Measurements from ENCODE around the gene ZNF154.
"Not testable (repeated sequence)": the region's sequence is repeated elsewhere in the genome, so short reads cannot be mapped to it uniquely, and the experiment has no call there.

Gene ZNF154

GRCh38 chr19:57747472-57747807 lies 38.4 kb upstream of the ZNF154 start:
- POLR2A ChIA-PET = no interaction called here
- no peak for TF ChIP-seq BHLHE40 (IDR thresholded peaks at IDR 0.05; ENCODE audit: borderline replicate concordance)
- no peak for TF ChIP-seq FOXA1 (IDR thresholded peaks at IDR 0.05)
- no peak for TF ChIP-seq NFRKB (IDR thresholded peaks at IDR 0.05)
- no peak for TF ChIP-seq ZNF384 (IDR thresholded peaks at IDR 0.05)
- no peak for TF ChIP-seq SUZ12 (IDR thresholded peaks at IDR 0.05)
- no peak for TF ChIP-seq CTBP1 (IDR thresholded peaks at IDR 0.05; ENCODE audit: borderline replicate concordance)
- DNase-seq (ENCODE audit: extremely low spot score) = no peak
- CTCF ChIA-PET = no interaction called here

- CTCF ChIA-PET = no interaction called here
- TF ChIP-seq CTBP1 (IDR thresholded peaks at IDR 0.05; ENCODE audit: borderline replicate concordance) (no peak), NFRKB (IDR thresholded peaks at IDR 0.05) (no peak), FOXK2 (IDR thresholded peaks at IDR 0.05) (no peak), SUZ12 (IDR thresholded peaks at IDR 0.05) (no peak), FOXM1 (IDR thresholded peaks at IDR 0.05; ENCODE audit: borderline replicate concordance) (no peak), BHLHE40 (IDR thresholded peaks at IDR 0.05; ENCODE audit: borderline replicate concordance) (no peak), ARNT (IDR thresholded peaks at IDR 0.05) (no peak), TARDBP (IDR thresholded peaks at IDR 0.05) (no peak), FOXA1 (IDR thresholded peaks at IDR 0.05) (no peak), SP1 (IDR thresholded peaks at IDR 0.05) (no peak), L3MBTL2 (conservative IDR thresholded peaks at IDR 0.05) (peak; percentile 65), ZNF384 (IDR thresholded peaks at IDR 0.05) (no peak), PKNOX1 (IDR thresholded peaks at IDR 0.05) (peak; percentile 98), HDGF (IDR thresholded peaks at IDR 0.05; ENCODE audit: borderline replicate concordance) (no peak), LEF1 (IDR thresholded peaks at IDR 0.05; ENCODE audit: borderline replicate concordance) (no peak), ELF4 (IDR thresholded peaks at IDR 0.05) (peak; percentile 38; the same call in 1 of the 2 replicates)
- POLR2A ChIA-PET = interaction anchor here (1.0 kb wide), 1 partner anchor 65 kb away, joined by 3 read pairs; the partner anchor contains the start of gene ZNF551
- DNase-seq (ENCODE audit: extremely low spot score) = peak; percentile 84
Measured at GRCh38 chr19:57746580-57747471, 37.8 kb upstream of the ZNF154 start, which contains the start of gene ZNF776. Gene ZNF776, plus strand, starts transcription at chr19:57746815. Its CDS starts 244 bp downstream, at chr19:57747059.

- CTCF ChIA-PET; DNase-seq (ENCODE audit: extremely low spot score); POLR2A ChIA-PET: not testable (repeated sequence)
Measured at GRCh38 chr19:57738770-57739169, 29.8 kb upstream of the ZNF154 start.

- CTCF ChIA-PET; POLR2A ChIA-PET; DNase-seq (ENCODE audit: extremely low spot score): not testable (repeated sequence)
Measured at GRCh38 chr19:57738320-57738719, 29.3 kb upstream of the ZNF154 start.

- TF ChIP-seq SUZ12 (IDR thresholded peaks at IDR 0.05) (no peak), ZNF384 (IDR thresholded peaks at IDR 0.05) (no peak), FOXK2 (IDR thresholded peaks at IDR 0.05) (no peak), L3MBTL2 (conservative IDR thresholded peaks at IDR 0.05) (no peak), SP1 (IDR thresholded peaks at IDR 0.05) (no peak), CTBP1 (IDR thresholded peaks at IDR 0.05; ENCODE audit: borderline replicate concordance) (no peak), FOXM1 (IDR thresholded peaks at IDR 0.05; ENCODE audit: borderline replicate concordance) (no peak), ELF4 (IDR thresholded peaks at IDR 0.05) (no peak), ARNT (IDR thresholded peaks at IDR 0.05) (no peak), FOXA1 (IDR thresholded peaks at IDR 0.05) (no peak), NFRKB (IDR thresholded peaks at IDR 0.05) (no peak)
- no peak for DNase-seq (ENCODE audit: extremely low spot score)
- CTCF ChIA-PET = no interaction called here
- POLR2A ChIA-PET = no interaction called here
Measured at GRCh38 chr19:57720878-57721277, 11.9 kb upstream of the ZNF154 start.

GRCh38 chr19:57719901-57720519 lies 11.0 kb upstream of the ZNF154 start:
- TF ChIP-seq BHLHE40 (IDR thresholded peaks at IDR 0.05; ENCODE audit: borderline replicate concordance) (no peak), FOXM1 (IDR thresholded peaks at IDR 0.05; ENCODE audit: borderline replicate concordance) (no peak), HDGF (IDR thresholded peaks at IDR 0.05; ENCODE audit: borderline replicate concordance) (no peak)
- ChIA-PET POLR2A (no interaction called here), CTCF (no interaction called here)
- DNase-seq (ENCODE audit: extremely low spot score) = no peak

GRCh38 chr19:57719424-57719823 lies 10.4 kb upstream of the ZNF154 start:
- POLR2A ChIA-PET = no interaction called here

More at GRCh38 chr19:57719424-57719823, 10.4 kb upstream of the ZNF154 start:
- TF ChIP-seq ZNF384 (IDR thresholded peaks at IDR 0.05) (no peak), BHLHE40 (IDR thresholded peaks at IDR 0.05; ENCODE audit: borderline replicate concordance) (no peak), TARDBP (IDR thresholded peaks at IDR 0.05) (no peak), CTBP1 (IDR thresholded peaks at IDR 0.05; ENCODE audit: borderline replicate concordance) (no peak), SP1 (IDR thresholded peaks at IDR 0.05) (no peak), LEF1 (IDR thresholded peaks at IDR 0.05; ENCODE audit: borderline replicate concordance) (no peak), L3MBTL2 (conservative IDR thresholded peaks at IDR 0.05) (no peak), FOXM1 (IDR thresholded peaks at IDR 0.05; ENCODE audit: borderline replicate concordance) (no peak), FOXA1 (IDR thresholded peaks at IDR 0.05) (no peak), FOXK2 (IDR thresholded peaks at IDR 0.05) (no peak), PKNOX1 (IDR thresholded peaks at IDR 0.05) (no peak), NFRKB (IDR thresholded peaks at IDR 0.05) (no peak), HDGF (IDR thresholded peaks at IDR 0.05; ENCODE audit: borderline replicate concordance) (no peak)
- DNase-seq (ENCODE audit: extremely low spot score) = no peak
- CTCF ChIA-PET = no interaction called here
